HG03108 (cell line): ENCODE data around the gene IFNL4.
"Not testable (repeated sequence)": the region's sequence is repeated elsewhere in the genome, so short reads cannot be mapped to it uniquely, and the experiment has no call there.

Source experiments
- ATAC-seq: cut with Tn5 transposase; IDR thresholded peaks from one replicate; pipeline ENCODE4 v1.9.1; 2021; ENCODE audit warnings: moderate library complexity; ENCODE audit not compliant: unreplicated experiment

IFNL4 gene

DNA sequence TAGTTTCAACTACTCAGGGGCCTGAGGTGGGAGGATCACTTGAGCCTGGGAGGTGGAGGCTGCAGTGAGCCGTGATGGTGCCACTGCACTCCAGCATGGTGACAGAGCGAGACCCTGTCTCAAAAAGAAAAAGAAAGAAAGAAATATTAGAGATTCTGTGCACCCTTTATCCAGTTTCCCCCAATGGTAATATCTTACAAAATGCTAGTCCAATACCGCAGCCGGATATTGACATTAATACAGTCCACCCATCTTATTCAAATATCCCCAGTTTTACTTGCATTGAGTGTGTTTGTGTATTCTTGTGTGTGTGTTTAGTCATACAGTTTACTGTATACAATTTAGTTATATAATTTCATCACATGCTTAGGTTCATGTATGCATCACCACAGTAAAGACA lies 8.6 kb upstream of the IFNL4 start:
- no peak for ATAC-seq

GRCh38 chr19:39254531-39255345 lies 6.1 kb upstream of the IFNL4 start:
- no peak for ATAC-seq

- ATAC-seq: no peak
These were observed 4.9 kb upstream of the IFNL4 start for GRCh38 chr19:39253374-39254149.

DNA sequence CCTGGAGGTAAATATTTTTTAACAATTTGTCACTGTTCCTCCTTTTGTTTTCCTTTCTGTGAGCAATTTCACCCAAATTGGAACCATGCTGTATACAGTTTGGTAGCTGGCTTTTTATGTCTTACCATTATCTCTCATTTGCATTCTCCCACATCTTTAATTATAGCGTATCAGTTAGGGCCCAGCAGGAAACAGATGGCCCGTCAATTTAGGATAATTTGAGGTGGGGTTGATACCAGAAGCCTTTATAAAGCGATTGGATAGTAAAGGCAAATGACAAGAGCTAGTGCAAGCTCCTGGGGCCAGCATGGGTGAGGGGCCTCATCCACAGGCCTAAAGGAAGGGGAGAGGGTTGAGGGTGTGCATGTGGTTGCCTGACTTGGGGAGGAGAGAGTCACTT lies 3.8 kb upstream of the IFNL4 start:
- ATAC-seq: no peak

DNA sequence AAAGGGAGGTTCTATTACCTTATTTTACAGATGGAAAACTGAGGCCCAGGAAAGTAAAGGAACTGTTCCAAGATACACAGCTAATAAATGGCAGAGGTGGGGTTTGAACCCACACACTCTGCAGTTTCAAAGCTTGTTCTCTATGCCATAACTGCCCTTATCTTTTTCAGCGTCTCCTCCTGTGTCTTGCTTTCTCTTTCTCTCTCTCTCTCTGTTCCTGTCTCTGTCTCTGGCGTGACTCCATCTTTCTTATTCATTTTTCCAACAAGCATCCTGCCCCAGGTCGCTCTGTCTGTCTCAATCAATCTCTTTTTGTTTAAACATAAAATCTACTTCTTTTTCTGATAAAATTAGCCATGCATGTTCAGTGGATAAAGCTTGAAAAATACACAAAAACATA lies 3.2 kb upstream of the IFNL4 start:
- no peak for ATAC-seq

GRCh38 chr19:39251081-39251480 lies 2.4 kb upstream of the IFNL4 start:
- no peak for ATAC-seq

- ATAC-seq: no peak
These were observed 673 bp downstream of the IFNL4 start for GRCh38 chr19:39247701-39248664.

- no peak for ATAC-seq
These were observed 1.5 kb downstream of the IFNL4 start for GRCh38 chr19:39246951-39247669.

DNA sequence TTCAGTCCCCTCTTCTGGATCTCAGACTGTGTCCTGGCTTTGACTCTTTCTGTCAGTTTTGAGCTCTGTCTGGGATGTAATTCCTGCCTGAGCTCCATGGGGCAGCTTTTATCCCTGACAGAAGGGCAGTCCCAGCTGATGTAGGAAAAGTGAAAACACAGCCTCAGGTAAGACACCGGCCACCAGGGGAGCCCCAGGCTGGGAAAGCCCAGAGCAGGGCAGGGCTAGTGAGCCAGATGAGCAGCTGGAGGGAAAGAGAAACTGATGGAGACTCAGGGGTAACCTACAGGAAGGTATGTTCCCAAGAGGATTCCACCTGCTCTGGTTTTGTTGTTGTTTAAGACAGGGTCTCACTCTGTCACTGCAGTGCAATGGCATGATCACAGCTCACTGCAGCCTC lies 3.5 kb downstream of the IFNL4 start:
- not testable (repeated sequence) for ATAC-seq

DNA sequence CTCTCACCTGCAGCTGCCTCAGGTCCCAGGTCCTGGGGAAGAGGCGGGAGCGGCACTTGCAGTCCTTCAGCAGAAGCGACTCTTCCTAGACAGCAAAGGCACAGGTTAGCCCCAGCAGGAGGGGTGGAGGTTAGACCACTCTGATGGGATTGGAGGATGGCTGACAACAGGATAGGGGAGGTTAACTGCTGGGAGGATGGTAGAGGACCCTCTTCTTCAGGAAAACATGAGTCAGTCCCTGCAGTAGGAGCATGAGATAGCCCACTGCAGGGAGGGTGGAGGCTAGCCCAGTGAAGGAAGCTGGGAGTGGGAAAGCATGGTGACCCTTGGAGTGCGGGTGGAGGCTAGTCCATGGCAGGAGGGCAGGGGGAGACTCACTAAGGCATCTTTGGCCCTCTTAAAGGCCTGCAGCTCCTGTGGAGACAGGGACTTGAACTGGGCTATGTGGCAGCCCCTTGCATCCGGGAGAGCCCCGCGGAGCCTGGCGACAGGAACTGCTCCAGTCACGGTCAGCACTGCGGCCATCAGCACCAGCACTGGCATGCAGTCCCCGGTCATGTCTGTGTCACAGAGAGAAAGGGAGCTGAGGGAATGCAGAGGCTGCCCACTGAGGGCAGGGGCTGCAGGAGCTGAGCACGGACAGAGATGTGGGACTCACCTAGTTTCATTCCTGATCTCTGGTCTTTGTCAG lies 4.1 kb downstream of the IFNL4 start, which contains the start of gene IFNL3:
Gene IFNL3, minus strand, starts transcription at position 597 of the 691 bp plus-strand sequence. Its CDS starts 39 bp downstream, at position 558.
- ATAC-seq: not testable (repeated sequence)

DNA sequence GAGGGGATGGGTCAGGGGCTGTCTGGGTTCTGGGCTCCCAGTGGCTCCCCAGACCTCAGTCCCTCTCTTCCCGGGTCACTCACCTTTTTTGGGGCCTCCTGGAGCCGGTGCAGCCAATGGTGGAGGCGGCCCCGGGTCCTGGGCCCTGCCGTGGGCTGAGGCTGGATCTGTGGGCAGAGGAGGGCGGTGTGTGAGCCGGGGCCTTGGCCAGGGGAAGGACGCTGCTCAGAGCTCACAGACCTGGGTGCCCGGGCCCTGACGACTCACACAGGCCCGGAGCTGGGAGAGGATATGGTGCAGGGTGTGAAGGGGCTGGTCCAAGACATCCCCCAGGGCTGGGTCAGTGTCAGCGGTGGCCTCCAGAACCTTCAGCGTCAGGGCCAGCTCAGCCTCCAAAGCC lies 4.9 kb downstream of the IFNL4 start:
- not testable (repeated sequence) for ATAC-seq

GRCh38 chr19:39240421-39240820 lies 8.2 kb downstream of the IFNL4 start:
- ATAC-seq: no peak

GRCh38 chr19:39238944-39239343 lies 9.7 kb downstream of the IFNL4 start:
- ATAC-seq: no peak

- ATAC-seq: no peak
These were observed 10.4 kb downstream of the IFNL4 start for GRCh38 chr19:39238209-39238608.

GRCh38 chr19:39237200-39238184 lies 11.2 kb downstream of the IFNL4 start:
- ATAC-seq: peak; percentile 93

DNA sequence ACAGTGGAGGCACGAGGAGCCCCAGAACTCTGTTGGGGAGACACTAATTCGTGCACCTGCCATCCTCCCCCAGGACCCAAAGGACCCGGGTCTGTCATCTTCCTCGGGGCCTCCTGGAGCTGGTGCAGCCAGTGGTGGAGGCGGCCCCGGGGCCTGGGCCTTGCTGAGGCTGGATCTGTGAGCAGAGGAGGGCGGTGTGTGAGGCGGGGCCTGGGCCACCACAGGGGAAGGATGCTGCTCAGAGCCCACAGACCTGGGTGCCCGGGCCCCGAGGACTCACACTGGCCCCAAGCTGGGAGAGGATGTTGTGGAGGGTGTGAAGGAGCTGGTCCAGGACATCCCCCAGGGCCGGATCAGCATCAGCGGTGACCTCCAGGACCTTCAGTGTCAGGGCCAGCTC lies 12.1 kb downstream of the IFNL4 start:
- no peak for ATAC-seq

DNA sequence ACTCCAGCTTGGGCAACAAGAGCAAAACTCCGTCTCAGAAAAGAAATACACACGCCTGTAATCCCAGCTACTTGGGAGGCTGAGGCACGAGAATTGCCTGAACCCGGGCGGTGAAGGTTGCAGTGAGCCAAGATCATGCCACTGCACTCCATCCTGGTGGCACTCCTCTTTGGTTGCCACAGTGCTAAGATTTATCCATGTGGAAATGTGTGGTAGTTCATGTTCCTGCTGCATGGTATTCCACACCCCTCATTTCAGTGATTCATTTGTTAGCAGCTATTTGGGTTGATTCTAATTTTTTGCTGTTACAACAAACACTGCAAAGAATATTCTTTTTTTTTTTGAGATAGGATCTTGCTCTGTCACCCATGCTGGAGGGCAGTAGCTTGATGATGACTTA lies 15.9 kb downstream of the IFNL4 start:
- ATAC-seq: no peak

DNA sequence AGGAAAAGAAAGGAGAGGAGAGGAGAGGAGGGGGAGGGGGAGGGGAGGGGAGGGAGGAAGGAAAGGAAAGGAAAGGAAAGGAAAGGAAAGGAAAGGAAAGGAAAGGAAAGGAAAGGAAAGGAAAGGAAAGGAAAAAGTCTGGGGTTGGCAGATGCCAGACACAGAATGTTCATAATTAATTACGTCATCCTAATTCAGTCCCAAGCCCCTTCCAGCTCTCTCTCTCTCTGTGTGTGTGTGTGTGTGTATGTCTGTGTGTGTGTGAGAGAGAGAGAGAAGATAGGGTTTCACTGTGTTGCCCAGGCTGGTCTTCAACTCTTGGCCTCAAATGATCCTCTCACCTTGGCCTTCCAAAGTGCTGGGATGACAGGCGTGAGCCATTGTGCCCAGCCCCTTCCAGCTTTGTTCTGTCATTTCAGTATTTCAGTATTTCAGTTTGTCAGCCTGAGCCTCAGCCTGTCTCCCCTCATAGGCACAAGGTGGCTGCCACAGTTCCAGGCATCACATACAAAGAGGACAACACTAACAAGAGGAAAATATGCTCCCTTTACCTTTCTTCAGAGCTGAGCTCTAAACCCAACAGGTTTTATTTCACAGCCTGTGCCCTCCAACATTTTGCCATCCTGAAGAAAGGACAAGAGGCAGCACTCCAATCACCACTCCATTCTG lies 18.4 kb downstream of the IFNL4 start:
- ATAC-seq: no peak
